Stimulated activated CD4-positive, alpha-beta T cell treated with anti-CD3 and anti-CD28 coated beads, Interleukin-4, amount 100 ng/mL, for 24 hours (primary cell): ENCODE data around the gene UBE2F.

Source experiments
- DNase-seq: peaks from one replicate; pipeline ENCODE4 v3.0.0-alpha.2; 2020

UBE2F gene

DNA sequence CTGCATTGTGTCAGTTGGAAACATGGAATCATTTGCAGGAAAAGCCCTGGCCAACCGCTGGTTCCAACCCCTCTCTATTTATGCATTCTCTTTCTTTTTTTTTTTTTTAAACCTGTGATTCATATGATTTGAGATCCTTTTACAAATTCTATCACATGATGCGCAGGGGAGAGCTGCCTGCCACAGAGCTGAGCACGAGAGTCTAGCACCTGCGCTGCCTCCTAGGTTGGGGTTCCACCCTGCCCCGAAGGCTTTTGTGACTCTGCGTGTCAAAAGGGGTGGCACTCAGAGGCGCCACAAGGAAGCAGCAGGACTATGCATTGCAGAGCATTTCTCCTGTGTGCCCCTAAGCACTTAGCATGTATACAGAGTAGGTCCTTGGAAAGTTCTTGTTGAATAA, 116.0 kb downstream of the UBE2F start:
- no peak for DNase-seq

DNA sequence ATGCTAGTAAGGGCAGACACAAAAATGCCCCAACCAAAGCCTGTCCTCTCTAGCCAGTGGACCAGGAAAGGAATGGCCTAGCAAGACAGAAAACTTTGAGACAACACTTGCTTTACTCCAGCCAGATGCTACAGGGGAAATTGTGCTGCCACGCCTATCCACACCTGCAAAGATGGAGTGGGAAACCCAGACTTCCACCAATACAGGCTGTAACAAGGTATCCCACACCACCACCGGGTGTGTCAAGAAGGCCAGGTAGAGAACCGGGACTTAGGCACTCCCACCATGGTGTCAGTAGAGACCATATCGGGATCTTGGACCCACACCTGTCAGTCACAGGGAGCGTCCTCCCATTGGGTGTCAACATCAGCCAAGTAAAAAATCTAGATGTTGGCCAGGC, 117.1 kb downstream of the UBE2F start:
- DNase-seq = no peak

DNA sequence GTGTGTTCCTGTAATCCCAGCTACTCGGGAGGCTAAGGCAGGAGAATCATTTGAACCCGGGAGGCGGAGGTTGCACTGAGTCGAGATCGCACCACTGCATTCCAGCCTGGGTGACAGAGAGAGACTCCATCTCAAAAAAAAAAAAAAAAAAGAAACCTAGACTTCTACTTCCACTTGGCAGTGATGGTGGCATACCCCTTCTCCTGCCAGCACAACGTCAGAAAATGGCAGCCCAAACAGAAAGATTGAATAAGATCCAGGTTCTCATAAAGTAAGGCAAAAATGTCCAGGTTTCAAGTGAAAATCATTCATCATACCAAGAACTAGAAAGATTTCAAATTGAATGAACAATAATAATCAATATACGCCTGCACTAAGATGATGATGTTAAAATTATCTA, 117.9 kb downstream of the UBE2F start:
- DNase-seq = no peak

DNA sequence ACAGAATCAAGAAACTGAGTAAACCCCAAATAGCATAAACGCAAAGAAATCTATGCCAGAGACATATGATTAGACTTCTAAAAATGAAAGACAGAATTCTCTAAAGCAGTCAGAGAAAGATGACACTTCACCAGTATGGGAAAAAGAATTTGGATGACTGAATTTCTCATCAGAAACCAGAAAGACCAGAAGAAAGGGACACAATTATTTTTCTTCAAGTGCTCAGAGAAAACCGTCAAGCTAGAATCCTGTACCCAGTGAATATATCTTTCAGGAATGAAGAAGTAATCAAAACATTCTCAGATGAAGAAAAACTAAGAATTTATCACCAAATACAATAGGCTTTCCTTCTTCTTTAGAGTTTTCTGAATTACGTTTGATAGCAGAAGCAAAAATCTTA, 119.1 kb downstream of the UBE2F start:
- DNase-seq = no peak

DNA sequence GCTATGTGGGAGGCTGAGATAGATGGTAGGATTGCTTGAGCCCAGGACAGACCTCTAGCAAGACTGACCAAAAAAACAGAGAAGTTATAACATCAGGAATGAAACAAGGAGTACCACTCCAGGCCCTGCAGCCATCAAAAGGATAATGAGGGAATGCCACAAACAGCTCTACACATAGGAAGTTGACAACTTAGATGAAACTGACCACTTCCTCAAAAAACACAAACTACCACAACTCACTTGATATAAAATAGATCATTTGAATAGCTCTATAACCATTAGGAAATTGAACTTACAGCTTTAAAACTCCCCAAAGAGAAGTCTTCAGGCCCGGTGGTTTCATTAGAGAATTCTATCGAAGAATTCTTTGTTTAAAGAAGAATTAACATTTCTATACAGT, 120.4 kb downstream of the UBE2F start:
- DNase-seq = no peak

DNA sequence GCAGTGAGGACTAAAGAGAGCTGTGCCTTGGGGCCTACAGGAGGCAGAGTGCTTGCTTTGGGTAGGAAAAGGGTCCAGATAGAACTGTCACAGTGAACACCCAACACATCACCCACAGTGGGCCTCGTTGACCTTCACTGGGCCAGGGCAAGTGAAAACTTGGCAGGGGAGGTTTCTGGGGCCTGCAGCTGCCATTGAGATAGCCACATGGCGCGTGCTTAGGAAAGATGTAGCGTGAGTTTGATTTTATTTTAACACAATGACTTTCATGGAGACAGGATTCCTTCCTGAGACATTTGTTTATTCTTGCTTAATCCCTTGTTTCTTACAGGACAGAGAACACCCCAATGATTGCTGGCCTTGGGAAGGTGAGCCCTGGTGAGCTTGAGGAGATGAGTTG, 124.1 kb downstream of the UBE2F start:
- DNase-seq = no peak

DNA sequence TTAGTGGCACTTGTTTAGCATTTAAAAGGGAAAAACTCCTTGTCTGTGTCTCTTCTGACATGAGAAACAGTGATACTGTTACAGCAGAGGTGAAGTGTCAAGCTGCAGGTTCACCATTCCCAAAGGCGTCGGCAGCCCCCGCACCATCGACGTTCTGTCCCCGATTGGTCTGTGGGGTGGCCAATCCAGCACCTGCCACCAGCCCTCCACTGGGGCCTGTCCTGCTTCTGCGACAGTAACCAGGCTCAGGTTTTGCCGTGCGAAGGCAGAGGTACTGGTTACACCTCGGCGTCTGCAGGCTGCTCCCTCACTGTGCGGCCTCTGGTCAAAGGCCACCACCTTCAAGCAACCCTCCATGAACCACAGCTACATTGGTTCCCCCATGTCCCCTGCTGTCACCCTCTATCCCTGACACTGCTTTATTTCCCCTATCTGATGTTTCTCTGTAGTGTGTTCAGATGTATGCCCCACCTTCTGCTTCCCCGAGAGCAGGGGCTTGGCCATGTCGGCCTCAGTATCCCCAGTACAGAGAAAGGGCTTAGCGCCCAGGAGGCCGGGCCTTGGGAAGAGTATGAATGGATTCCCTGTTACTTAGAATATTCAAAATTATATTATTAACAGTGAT, 124.7 kb downstream of the UBE2F start:
- no peak for DNase-seq
